GM08714 (cell line): ENCODE data around the gene TP53I3.
"Not testable (repeated sequence)": the region's sequence is repeated elsewhere in the genome, so short reads cannot be mapped to it uniquely, and the experiment has no call there.

Experiments
- H3K4me3 ChIP-seq: fragments of 200-500 bp; sonication (Bioruptor generic); 2 replicates; pipeline ENCODE4 v1.5.1; 2014; ENCODE audit warnings: mild to moderate bottlenecking, low read length, inconsistent platforms
- ZNF274 ChIP-seq: IDR thresholded peaks from 2 replicates; pipeline ENCODE4 v1.6.1; 2012; ENCODE audit warnings: mild to moderate bottlenecking, low read depth, low read length

TP53I3 gene

GRCh38 chr2:24084386-24085199 lies at the start of gene TP53I3:
TP53I3 (minus strand) TSS chr2:24084834; CDS start chr2:24084326, 508 bp downstream.
- H3K4me3 ChIP-seq, result peak within 1 kb of the TSS; percentile 70; the same call in 1 of the 2 replicates
- TF ChIP-seq ZNF274, result no peak

GRCh38 chr2:24132543-24132942 lies 47.9 kb upstream of the TP53I3 start:
- H3K4me3 ChIP-seq, result no peak overlapping the region
- no peak for TF ChIP-seq ZNF274

- H3K4me3 ChIP-seq, result no peak overlapping the region
- no peak for TF ChIP-seq ZNF274
Measured at GRCh38 chr2:24125956-24126355, 41.3 kb upstream of the TP53I3 start.

GRCh38 chr2:24123922-24124580 lies 39.4 kb upstream of the TP53I3 start:
- H3K4me3 ChIP-seq, result peak overlapping the region; percentile 97
- no peak for TF ChIP-seq ZNF274

- TF ChIP-seq ZNF274, result no peak
- peak within 1 kb of the TSS; percentile 97 for H3K4me3 ChIP-seq
Measured at GRCh38 chr2:24123195-24123921, 38.7 kb upstream of the TP53I3 start, which contains the start of the genes FAM228B and PFN4. FAM228B (plus strand) TSS chr2:24123469; CDS start chr2:24124362, 893 bp downstream. PFN4 (minus strand) TSS chr2:24123334; CDS start chr2:24122535, 799 bp downstream.

- TF ChIP-seq ZNF274, result no peak
- H3K4me3 ChIP-seq, result peak overlapping the region; percentile 97
Measured at GRCh38 chr2:24122366-24123194, 37.9 kb upstream of the TP53I3 start.

- no peak for TF ChIP-seq ZNF274
- H3K4me3 ChIP-seq, result no peak overlapping the region
Measured at GRCh38 chr2:24121469-24121868, 36.8 kb upstream of the TP53I3 start.

- H3K4me3 ChIP-seq, result no peak overlapping the region
- TF ChIP-seq ZNF274, result no peak
Measured at GRCh38 chr2:24121066-24121465, 36.4 kb upstream of the TP53I3 start.

- no peak overlapping the region for H3K4me3 ChIP-seq
- TF ChIP-seq ZNF274, result no peak
Measured at GRCh38 chr2:24117902-24118301, 33.3 kb upstream of the TP53I3 start.

GRCh38 chr2:24115057-24115456 lies 30.4 kb upstream of the TP53I3 start:
- TF ChIP-seq ZNF274, result no peak
- H3K4me3 ChIP-seq, result no peak overlapping the region

GRCh38 chr2:24111407-24111901 lies 26.8 kb upstream of the TP53I3 start:
- no peak overlapping the region for H3K4me3 ChIP-seq
- TF ChIP-seq ZNF274, result no peak

- TF ChIP-seq ZNF274, result no peak
- no peak overlapping the region for H3K4me3 ChIP-seq
Measured at GRCh38 chr2:24110660-24111303, 26.1 kb upstream of the TP53I3 start.

GRCh38 chr2:24109431-24109830 lies 24.8 kb upstream of the TP53I3 start:
- not testable (repeated sequence) for H3K4me3 ChIP-seq
